KBM-7 (cell line): ENCODE measurements around the gene CADPS2.
A peak's percentile ranks its signal among the peaks of the same experiment; 100 is the strongest.

Experiments
- DNase-seq: peaks from one replicate; pipeline ENCODE4 v3.0.0-alpha.2; 2015
- in situ Hi-C: fragments of 300-500 bp; cut with MboI; formaldehyde crosslinking; loops from 2 replicates; pipeline ENCODE4 v1.14.3; 2020; ENCODE audit warnings: low sequenced_read_pairs, low pct_unique_long_range_greater_than_20kb, mixed read lengths

CADPS2 gene

DNA sequence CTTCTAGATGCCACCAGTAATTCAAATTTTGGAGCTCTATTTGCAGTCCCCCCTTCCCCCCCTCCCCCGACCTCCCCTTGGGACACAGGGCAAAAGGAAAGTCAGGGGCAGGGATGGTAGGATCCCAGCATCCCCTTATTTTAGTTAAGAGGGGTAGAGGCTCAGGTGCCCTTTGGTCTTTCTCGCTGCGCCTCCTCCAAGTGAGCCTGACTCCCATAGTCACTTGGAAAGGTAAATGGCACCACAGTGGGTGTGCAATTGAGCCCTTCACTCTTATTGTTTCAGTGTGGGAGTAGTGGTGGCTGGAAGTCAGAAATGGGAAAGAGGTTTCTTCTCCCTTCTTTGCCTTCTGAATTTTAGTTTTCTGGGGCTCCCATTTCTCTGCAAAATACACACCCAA lies 573.5 kb downstream of the CADPS2 start:
- DNase-seq, result no peak
- in situ Hi-C loops, result no loop called here

DNA sequence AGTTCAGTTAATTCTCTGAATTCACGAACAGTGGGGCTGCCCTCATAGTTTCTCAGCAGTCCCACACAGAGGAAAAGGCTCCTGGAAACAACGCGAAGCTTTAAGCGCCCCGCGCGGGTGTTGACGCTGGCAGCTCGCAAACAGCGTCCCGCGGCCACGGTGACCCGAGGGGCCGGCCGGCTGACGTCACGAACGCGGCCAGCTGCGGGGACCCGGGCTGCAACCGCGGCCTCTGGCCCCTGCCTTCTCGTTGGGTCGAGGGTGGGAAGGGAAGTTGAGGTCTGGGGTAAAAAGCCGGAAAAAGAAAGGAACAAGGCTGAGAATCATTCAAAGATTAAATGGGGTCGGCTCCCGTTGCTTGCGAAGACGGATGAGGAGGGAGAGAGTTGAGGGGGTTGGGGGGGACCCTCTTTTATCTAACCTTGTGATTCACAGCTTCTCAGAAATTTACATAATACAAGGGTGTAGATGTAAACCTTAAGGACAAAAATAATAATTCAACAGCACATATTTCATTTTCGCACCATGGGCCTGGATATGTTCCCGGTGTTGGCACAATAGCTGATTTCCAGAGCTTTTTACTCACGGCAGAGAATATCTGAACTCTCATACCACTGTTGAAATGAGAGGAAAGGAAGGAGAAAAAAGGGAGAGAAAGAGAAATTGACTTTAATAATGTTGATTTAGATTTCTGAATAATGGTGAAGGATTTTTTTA lies 574.4 kb downstream of the CADPS2 start:
- in situ Hi-C loops, result no loop called here
- DNase-seq, result no peak

DNA sequence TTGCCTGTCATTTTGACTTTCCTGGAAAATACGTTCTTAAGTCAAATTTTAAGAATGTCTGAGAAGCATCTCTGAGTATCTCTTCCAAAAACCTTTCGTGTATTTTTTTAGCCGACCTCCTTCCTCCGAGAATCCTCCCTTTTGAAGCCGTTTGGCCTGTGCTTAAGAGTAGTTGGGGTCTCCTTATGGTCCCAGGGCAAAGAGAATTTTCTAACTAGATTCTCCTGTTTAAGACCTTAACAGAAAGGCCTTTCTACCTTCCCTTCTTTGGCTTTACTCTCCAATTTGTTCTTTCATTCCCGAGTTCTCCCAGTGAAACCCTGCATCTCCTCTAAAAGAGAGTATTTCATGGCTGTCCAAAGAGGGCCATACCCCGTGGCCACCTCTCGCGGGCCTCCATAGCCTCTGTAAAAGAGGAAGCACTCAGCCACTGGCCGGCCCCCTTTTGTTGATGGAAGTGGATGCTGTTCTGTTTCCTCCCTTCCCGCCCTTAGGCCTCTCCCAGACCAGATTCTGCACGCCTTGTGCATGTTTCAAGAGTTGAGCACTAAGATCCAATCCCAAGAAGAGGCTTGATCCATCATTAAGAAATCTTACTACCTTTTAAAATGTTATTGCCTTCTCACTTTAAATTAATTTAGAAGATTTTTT lies 575.1 kb downstream of the CADPS2 start:
- in situ Hi-C loops, result no loop called here
- DNase-seq, result peak; percentile 18

DNA sequence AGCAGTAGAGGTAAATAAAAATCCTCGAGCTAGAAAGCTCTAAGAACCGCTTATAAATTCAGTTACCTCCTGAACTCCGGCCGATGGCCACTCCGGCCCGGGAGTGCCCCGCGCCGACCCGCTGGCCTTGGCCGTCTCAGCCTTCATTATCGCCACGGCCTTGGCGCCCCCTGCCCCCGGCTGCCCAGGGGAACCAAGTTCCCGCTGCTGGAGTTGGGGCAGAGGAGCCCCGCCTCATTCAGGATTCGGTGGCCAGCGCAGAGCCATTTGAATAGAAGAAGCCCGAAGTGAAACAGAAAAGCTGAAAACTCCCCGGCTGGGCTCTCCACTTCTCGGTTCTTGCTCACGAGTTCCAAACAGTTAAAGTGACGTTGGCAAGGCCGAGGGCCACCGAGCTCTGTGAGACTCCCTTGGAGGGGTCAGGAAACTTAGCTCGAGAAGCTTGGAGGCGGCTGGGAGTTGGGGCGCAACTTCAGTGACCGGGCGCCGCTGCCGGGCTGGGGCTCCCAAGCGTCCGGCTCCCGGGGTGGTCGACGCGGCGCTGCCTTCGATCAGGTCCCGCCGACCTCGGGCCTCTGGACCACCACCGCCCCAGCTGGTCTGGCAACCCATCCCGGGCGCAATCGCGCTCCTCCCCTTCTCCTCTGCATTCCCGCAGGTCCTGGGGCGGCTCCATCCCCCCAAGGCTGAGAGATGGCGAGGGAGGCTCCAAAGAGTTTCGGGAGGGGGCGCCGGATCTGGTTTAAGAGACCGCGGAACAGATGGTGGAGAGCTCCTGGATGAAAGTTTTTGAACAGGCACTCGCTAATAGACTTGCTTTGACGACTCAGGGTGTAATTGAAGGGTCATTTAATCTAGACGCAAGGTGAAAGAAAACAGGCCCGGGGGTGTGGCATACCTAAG lies 575.9 kb downstream of the CADPS2 start:
- in situ Hi-C loops, result no loop called here
- DNase-seq, result peak; percentile 14

DNA sequence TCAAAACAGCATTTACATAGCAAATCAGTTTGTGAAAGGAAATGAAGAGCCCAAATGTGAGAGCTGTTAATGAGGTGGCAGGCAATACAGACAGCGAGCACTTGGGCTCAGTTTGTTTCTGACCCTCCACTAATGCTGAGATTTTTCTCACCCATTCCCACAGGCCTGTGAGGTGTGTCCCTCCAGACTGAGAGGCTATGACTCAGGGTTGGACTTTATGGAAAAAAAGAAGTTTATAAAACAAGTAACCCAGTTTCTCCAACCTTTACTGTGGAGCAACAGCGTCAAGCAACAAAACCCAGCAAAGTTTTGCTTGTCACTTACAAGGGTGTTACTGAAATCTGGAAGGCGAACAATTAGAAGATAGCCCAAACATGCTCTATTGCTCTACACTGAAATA lies 576.8 kb downstream of the CADPS2 start:
- no peak for DNase-seq
- in situ Hi-C loops, result no loop called here

DNA sequence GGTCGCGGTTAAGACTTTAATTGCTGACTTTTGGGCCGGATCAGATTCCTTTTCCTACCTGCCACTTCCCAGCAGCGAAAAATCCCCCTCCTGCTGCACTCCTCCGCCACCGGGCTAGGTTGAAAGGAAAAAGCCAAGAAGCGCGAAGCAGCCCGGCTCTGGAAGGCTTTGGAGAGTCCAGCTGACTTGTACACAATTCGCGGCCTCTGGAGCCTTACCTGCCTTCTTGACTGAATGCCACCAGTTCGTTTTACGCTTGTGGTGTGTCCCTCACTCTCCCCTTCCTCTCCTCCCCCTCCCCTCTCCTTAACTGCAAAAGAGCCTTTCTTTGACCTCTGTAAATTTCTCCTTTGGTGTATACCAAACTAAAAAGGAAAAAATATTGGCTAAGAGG lies 579.0 kb downstream of the CADPS2 start:
- DNase-seq, result no peak
- in situ Hi-C loops, result no loop called here

DNA sequence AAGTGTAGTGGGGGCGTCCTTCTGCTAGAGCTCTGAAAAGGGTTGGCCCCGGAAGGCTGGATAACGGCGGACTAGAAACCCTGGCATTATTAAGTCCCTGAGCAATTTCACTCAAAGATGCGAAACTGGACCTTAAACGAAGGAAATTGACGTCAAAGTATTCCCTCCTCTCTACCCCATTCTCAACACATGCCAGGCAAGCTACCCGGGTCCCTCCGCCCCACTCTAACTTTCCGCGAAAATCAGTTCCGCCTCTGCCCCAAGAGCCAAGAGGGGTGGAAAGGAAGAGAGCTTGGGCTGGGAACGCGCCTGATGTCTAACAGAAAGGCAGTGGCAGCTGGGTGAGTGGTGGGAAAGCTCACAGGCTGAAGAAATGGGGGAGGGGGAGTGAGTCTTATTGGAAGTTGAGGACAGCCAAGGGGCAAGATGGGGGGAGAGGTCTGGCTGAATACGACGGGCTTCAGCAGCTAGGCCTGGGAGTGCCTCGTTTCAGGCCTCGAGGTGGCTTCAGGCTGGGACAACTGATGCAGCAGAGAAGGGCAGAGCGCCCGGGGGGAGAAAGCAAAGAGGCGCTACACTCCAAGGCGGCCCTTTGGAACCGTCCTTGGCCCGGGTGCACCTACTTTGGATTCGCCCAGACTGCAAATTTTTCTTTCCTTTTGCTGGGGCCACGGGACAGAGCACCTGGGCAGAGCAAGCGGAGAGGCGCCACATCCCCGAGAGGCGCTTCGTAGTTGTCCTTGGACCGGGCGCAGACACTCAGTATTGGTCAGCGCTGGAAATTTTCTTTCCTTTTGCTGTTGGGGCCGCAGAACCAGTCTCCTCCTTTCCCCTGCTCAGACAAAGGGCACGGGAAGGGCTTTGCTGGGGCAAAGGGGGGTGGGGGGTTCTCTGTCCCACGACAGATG lies 579.7 kb downstream of the CADPS2 start:
- no peak for DNase-seq

DNA sequence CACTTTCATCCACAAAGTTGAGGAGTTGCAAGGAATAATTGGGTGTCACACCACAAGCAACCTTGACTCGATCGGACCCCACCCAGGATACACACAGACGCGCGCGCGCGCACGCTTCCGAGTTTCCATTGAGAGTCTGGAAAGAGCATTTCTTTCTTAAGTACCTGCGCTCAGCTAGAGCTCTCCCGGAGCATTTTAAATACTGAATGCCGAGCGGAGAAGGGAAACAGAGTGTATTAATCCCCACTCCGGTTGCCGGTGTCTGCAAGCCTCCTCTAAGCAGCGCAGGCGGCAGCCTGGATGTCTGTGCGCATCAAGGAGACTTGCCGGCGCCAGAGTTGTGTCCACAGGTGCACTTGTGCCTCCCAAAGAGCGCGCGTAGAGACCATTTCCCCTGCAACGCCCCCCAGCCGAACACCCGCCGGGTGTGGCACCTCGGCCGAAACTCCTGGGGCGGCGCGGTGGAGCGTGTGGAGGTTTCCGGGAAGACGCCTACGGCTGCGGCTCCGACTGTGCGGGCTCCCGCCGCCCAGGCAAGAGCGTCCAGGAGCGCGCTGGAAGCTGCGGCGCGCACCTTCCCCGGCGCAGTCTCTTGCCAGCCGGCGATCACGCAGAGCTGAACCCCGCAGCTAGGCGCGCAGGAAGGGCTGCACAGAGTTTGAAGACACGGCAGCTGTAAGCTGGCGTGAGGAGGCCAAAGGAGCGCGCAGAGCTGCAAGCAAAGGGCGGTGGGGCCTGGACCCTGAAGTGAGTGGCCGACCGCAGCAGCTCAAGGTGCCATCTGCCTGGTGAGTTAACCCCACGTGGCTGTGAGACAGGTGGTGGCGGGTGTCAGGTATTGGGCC lies 580.6 kb downstream of the CADPS2 start:
- in situ Hi-C loops, result no loop called here
- DNase-seq, result no peak

More for the DNA sequence above, 579.7 kb downstream of the CADPS2 start:
- in situ Hi-C loops, result no loop called here

DNA sequence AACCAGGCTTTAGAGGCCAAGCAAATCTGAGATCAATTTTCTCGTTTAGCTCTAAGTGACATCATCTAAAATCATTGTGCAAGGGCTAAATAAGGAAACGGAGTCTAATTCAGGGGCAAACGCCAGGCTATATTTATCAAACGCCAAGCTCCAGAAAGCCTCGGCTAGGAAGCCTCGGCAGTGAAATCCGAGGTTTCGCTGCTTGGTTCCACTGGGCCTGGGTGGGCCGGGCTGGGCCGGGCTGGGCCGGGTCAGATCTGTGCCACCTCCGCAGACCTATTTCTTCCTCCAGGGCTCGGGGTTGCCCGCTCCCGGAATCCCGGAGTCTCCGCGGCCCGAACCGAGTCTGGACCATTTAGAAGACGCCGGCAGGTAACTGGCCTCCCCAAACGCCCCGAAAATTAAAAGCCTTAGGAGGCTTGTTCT lies 581.3 kb downstream of the CADPS2 start:
- DNase-seq, result no peak
- in situ Hi-C loops, result no loop called here

DNA sequence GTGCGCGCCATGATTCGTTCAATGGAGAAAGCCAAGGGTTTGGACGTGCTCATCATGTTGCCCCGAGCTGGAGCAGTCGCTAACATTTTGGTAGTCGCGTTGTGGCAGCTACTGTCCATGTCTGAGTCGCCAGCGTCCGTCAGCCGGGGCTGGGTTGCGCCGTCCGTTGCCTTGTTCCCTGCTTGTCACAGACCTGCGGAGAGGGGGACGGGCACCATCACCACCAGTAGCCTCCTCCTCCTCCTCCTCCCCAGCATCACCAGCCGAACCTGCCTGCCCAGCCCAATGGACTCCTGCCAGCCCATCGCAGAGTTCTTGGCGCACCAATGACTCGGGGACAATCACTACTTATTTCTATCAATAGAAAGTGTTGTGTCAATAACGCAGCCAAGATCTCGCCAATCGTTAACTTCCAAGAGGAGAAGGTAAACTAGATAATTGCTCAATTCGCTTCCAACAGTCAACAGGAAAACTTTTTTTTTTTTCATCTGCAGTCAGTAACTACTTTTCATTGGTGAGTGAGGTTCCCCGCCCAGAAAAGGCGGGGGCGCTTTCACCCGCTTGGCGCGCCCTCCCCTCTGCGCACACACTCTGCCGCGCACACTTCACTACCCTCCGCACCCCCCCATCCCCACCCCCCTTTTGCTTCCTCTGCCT lies 581.8 kb downstream of the CADPS2 start, which contains the start of gene FEZF1:
FEZF1 (minus strand) TSS at position 432 of the 657 bp plus-strand sequence; CDS start at position 119, 313 bp downstream.
- no peak for DNase-seq
- in situ Hi-C loops, result no loop called here

DNA sequence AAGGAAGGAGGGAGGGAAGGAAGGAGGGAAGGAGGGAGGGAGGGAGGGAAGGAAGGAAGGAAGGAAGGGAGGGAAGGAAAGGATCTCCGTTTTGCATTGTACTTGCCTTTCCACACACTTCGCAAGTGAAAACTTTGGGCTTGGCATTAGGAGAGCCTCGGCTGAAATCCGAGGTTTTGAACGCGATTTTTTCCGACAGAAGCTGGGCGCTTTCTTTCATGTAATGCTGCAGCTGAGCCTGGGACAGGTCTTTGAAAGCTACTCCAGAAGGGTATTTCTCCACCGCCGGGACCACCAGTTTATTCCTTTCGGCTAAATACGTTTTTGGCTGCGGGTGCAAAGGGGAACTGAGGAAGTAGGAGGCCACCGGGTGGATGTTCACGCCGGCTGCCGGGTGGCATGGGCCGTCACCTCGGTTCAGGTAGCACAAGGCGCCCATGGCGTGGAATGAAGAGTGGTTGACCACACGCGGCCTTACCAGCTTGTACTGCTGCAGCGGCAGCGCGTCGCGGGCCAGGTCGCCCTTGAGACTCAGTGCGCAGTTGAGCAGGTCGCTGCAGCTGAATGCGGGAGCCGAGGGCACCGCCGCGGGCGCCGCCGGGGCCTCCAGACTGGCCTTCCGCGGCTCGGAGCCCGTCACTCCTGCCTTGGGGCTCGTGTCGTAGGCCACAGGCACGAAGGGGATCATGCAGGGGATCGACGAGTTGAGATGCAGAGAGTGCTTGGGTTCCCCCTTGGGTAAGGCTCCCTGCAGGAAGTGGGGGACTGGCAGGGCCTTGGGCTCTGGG lies 582.5 kb downstream of the CADPS2 start:
- in situ Hi-C loops, result no loop called here
- no peak for DNase-seq

DNA sequence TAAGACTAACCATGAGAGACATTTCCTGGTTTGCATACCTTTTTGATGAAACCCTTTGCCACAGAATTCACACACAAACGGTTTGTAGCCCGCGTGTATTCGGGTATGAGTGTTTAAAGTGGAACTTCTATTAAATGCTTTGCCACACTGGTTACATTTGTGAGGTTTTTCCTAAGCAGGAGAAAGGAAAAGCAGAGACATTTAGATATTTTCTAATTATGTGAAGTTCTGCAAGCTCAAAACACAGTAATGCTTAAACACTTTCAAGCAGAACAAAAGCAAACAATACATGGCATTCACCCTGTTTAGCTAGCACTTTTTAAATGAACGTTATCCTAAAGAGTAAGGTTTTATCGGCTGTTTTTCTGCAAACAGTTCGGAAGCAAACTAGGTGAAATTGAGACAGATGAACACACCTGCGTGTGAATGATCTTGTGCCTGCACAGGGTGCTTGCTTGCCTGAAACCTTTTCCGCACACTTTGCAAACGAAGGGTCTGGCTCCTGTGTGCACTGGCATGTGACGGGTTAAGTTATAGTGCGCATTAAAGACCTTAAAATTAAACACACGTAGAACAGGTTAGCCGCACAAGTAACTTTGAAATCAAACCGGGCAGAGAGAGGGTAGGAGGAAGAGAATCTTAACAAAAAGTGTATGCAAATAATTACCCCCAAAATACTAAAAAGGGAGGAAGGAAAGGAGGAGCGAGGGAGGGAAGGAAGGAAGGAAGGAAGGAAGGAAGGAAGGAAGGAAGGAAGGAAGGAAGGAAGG lies 583.3 kb downstream of the CADPS2 start:
- in situ Hi-C loops, result no loop called here
- no peak for DNase-seq

DNA sequence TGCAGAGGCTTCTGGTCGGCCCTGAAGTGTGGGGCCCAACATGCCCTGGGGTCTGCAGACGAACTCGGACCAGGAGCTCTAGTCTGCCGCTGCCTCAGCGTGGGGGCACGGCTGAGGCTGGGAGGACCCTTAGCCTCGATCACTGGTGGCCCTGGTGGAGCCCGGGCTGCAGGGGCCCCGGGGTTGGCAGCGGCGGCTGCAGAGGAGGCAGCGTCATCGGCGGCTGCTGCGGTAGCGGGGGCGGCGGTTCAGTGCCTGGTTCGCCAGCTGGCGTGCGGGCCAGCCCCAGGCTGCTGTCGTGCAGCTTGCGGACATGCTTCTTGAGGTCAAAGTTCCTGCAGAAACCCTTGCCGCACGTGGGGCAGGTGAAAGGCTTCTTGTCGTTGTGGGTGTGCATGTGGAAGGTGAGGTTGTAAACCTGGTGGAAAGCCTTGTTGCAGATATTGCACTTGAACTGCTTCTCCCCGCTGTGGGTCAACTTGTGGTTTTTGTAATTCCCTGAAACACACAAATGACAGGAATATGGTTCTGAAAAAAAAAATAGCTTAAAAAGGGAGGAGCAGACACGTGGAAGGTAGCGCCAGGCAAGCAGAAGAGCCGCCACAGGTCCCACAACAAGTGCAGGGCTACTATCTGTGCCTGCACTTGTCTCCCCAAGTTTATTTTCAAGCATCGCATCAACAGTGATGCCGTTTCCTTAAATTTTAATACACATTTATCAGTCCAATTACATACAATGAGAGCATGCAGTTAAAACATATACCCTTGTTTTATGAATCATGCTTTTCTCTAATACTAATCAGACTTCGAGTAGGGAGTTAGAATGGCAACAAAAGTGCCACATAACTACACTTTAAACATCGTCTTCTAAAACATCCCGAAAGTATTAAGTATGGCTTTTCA lies 584.2 kb downstream of the CADPS2 start:
- no peak for DNase-seq

DNA sequence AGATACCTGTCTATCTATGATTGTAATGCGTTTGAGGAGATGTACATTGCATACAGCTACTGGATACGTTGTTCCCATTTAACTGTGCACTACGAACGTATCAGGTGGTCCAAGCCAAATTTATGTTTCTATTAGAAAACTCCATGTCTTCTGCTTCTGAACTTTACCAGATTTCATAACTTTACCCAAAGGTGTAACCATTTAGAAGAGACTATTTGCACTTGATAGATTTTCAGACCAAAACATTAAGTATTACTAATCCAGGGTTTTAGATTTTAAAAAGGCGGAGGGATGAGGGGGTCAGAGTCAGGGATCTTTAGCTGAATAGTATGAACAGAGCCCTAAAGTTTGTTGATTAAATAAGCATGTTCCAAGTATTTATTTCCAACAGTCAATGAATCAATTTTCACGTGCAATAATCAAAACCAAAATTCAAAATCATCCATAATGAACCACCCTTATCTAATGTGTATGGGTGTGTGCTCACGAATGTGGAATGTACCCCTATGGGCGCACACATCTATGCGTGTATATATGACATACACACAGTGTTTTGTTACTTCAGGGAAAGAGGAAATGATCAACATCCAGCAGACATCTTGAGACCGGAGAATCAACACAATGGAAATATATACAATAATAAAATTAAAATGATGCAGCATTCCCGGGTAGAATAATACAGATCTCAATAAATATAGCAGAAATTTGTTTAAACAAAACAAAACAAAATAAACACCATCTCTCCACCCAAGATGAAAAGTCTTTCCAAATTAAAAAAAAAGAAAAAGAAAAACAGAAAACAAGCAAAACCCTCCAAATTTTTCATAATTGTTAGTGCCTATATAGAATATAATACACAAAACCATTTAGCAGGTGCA lies 585.1 kb downstream of the CADPS2 start:
- DNase-seq, result no peak
- in situ Hi-C loops, result no loop called here

More for the DNA sequence above, 584.2 kb downstream of the CADPS2 start:
- in situ Hi-C loops, result no loop called here
